GM23338 (cell line): ENCODE measurements around the gene PTPN6. TPM values are rescaled to one million over a fixed set of nuclear protein-coding genes. Genes with fewer than 3 reads are reported as not detected.

ENCODE experiments used
- ATAC-seq: fragments of 200-7000 bp; cut with Tn5 transposase; 3 replicates; pipeline ENCODE4 v1.9.1; 2020
- DNase-seq: peaks from one replicate; pipeline ENCODE4 v3.0.0-alpha.2; 2015; ENCODE audit warnings: low spot score
- H2AFZ ChIP-seq: fragments of 200-600 bp; sonication (generic); 2 replicates; pipeline ENCODE4 v1.8.0; 2016; ENCODE audit warnings: antibody characterized with exemption, mild to moderate bottlenecking, moderate library complexity
- H3F3A ChIP-seq: fragments of 200-600 bp; sonication (generic); replicated peaks from 2 replicates; pipeline ENCODE4 v1.8.0; 2017; ENCODE audit warnings: antibody characterized with exemption, mixed run types, low read depth
- H3K27ac ChIP-seq: fragments of 200-600 bp; sonication (generic); 2 replicates; pipeline ENCODE4 v1.6.1; 2016; ENCODE audit warnings: low read depth
- H3K27me3 ChIP-seq: fragments of 200-600 bp; sonication (generic); 2 replicates; pipeline ENCODE4 v1.8.0; 2016; ENCODE audit warnings: mild to moderate bottlenecking, mixed run types, moderate library complexity; ENCODE audit not compliant: insufficient read depth
- H3K36me3 ChIP-seq: fragments of 200-600 bp; sonication (generic); 2 replicates; pipeline ENCODE4 v1.8.0; 2016; ENCODE audit warnings: mild to moderate bottlenecking; ENCODE audit not compliant: insufficient read depth
- H3K4me1 ChIP-seq: fragments of 200-600 bp; sonication (generic); 2 replicates; pipeline ENCODE4 v1.8.0; 2016; ENCODE audit warnings: mild to moderate bottlenecking, moderate library complexity; ENCODE audit not compliant: insufficient read depth
- H3K4me2 ChIP-seq: fragments of 200-600 bp; sonication (generic); 2 replicates; pipeline ENCODE4 v1.7.1; 2017; ENCODE audit warnings: mixed run types
- H3K4me3 ChIP-seq: fragments of 200-600 bp; sonication (generic); 2 replicates; pipeline ENCODE4 v1.6.1; 2016; ENCODE audit warnings: mixed run types
- H3K79me2 ChIP-seq: fragments of 200-600 bp; sonication (generic); replicated peaks from 2 replicates; pipeline ENCODE4 v1.8.0; 2017; ENCODE audit warnings: mild to moderate bottlenecking; ENCODE audit not compliant: insufficient read depth
- H3K9me2 ChIP-seq: fragments of 200-600 bp; sonication (generic); 2 replicates; pipeline ENCODE4 v1.8.0; 2017; ENCODE audit not compliant: insufficient read depth
- H4K20me1 ChIP-seq: fragments of 200-600 bp; sonication (generic); replicated peaks from 2 replicates; pipeline ENCODE4 v1.8.0; 2017; ENCODE audit warnings: mild to moderate bottlenecking; ENCODE audit not compliant: insufficient read depth
- H3K27ac Mint-ChIP-seq: 2 replicates; pipeline ENCODE4 v1.8.0; 2020; ENCODE audit warnings: inconsistent platforms, mild to moderate bottlenecking, moderate library complexity, mixed read lengths
- H3K27me3 Mint-ChIP-seq: 3 replicates; pipeline ENCODE4 v1.8.0; 2022; ENCODE audit warnings: low read depth, mild to moderate bottlenecking, moderate library complexity, mixed read lengths, inconsistent platforms; ENCODE audit not compliant: insufficient read depth, poor library complexity
- H3K36me3 Mint-ChIP-seq: 3 replicates; pipeline ENCODE4 v1.8.0; 2021; ENCODE audit warnings: low read depth, mild to moderate bottlenecking, inconsistent platforms, moderate library complexity, mixed read lengths
- H3K4me1 Mint-ChIP-seq: 3 replicates; pipeline ENCODE4 v1.8.0; 2020; ENCODE audit warnings: mild to moderate bottlenecking, inconsistent platforms, mixed read lengths
- H3K4me3 Mint-ChIP-seq: 3 replicates; pipeline ENCODE4 v1.8.0; 2021; ENCODE audit warnings: moderate library complexity, mild to moderate bottlenecking, inconsistent platforms, mixed read lengths
- H3K9me3 Mint-ChIP-seq: 3 replicates; pipeline ENCODE4 v1.8.0; 2020; ENCODE audit warnings: moderate library complexity, mild to moderate bottlenecking, inconsistent platforms, mixed read lengths
- CREB1 ChIP-seq: fragments of 250-450 bp; sonication (Bioruptor Pico); IDR thresholded peaks from 2 replicates; pipeline ENCODE4 v1.5.0; 2020; ENCODE audit warnings: low read depth, mild to moderate bottlenecking, moderate library complexity
- EZH2 ChIP-seq: fragments of 200-600 bp; sonication (generic); IDR thresholded peaks from one replicate; pipeline ENCODE4 v1.8.0; 2017; ENCODE audit warnings: antibody characterized with exemption, mild to moderate bottlenecking, low read depth; ENCODE audit not compliant: unreplicated experiment
- EZH2phosphoT487 ChIP-seq: fragments of 200-600 bp; sonication (generic); IDR thresholded peaks from one replicate; pipeline ENCODE4 v1.8.1; 2018; ENCODE audit warnings: antibody characterized with exemption; ENCODE audit not compliant: unreplicated experiment
- JUNB ChIP-seq: IDR thresholded peaks from one replicate; pipeline ENCODE4 v1.6.1; 2016; ENCODE audit warnings: antibody characterized with exemption; ENCODE audit not compliant: unreplicated experiment
- NANOG ChIP-seq: IDR thresholded peaks from 2 replicates; pipeline ENCODE4 v1.6.1; 2016; ENCODE audit warnings: antibody characterized with exemption, borderline replicate concordance
- STAT1 ChIP-seq: IDR thresholded peaks from one replicate; pipeline ENCODE4 v1.6.1; 2016; ENCODE audit warnings: antibody characterized with exemption; ENCODE audit not compliant: unreplicated experiment
- ZNF114 ChIP-seq: fragments of 250-450 bp; sonication (Bioruptor Pico); IDR thresholded peaks from 2 replicates; pipeline ENCODE4 v1.5.0; 2020; ENCODE audit warnings: mild to moderate bottlenecking, moderate library complexity
- ZNF331 ChIP-seq: fragments of 250-450 bp; sonication (Bioruptor Pico); IDR thresholded peaks from 2 replicates; pipeline ENCODE4 v1.5.0; 2020; ENCODE audit warnings: low read depth, mild to moderate bottlenecking, moderate library complexity
- polyA plus RNA-seq: library from polyadenylated mRNA; unstranded; fragments of >200 nt; fragmentation: Nextera tagmentation; extraction: Ambion mirVana; gene quantifications from 2 replicates; pipeline ENCODE4 v1.2.1, GENCODE V29; 2016
- total RNA-seq: library from RNA; depleted of rRNA; stranded (reverse); fragments of >200 nt; shearing (Covaris generic); gene quantifications from 2 replicates; pipeline ENCODE4 v1.2.3, GENCODE V29; 2014
- TF ChIP-seq, protein P1 (sequence below): fragments of 250-450 bp; sonication (Bioruptor Pico); IDR thresholded peaks from 2 replicates; pipeline ENCODE4 v1.5.0; 2020; ENCODE audit warnings: mild to moderate bottlenecking, moderate library complexity
- TF ChIP-seq, protein P2 (sequence below), 2 experiments: fragments of 200-600 bp in 1 of 2; sonication (generic) in 1 of 2; conservative IDR thresholded peaks; 2 replicates each; pipeline versions ENCODE4 v1.5.1 to v1.6.1; 2016 to 2017; ENCODE audit warnings: antibody characterized with exemption in 2 of 2, low read depth in 2 of 2, mild to moderate bottlenecking in 2 of 2, moderate library complexity in 1 of 2
- TF ChIP-seq, protein P3 (sequence below): IDR thresholded peaks from 2 replicates; pipeline ENCODE4 v1.6.1; 2016; ENCODE audit warnings: antibody characterized with exemption

Gene PTPN6
- total and polyA plus RNA-seq, 2 experiments from 2014 or later = 25.3 to 35.4 TPM

DNA sequence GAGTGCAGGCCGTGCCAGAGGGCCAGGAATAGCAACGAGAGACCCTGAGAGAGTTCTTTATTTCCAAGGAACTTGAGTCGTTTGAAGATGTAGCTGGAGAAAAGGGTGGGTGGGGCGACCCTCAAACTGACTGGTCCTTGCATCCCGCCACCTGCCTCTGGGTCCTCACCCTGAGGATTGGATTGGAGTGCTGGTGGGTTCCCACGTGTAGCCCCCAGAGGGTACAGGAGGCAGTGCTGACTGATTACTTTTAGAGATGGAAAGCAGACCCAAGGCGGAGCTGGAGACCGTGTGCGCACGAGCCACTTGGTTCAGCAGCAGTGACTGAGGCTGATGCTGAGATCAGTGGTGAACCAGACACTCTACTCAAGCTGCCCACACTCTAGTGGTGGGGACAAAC lies 26.5 kb downstream of the PTPN6 start (continued):
- TF ChIP-seq, protein P1, sequence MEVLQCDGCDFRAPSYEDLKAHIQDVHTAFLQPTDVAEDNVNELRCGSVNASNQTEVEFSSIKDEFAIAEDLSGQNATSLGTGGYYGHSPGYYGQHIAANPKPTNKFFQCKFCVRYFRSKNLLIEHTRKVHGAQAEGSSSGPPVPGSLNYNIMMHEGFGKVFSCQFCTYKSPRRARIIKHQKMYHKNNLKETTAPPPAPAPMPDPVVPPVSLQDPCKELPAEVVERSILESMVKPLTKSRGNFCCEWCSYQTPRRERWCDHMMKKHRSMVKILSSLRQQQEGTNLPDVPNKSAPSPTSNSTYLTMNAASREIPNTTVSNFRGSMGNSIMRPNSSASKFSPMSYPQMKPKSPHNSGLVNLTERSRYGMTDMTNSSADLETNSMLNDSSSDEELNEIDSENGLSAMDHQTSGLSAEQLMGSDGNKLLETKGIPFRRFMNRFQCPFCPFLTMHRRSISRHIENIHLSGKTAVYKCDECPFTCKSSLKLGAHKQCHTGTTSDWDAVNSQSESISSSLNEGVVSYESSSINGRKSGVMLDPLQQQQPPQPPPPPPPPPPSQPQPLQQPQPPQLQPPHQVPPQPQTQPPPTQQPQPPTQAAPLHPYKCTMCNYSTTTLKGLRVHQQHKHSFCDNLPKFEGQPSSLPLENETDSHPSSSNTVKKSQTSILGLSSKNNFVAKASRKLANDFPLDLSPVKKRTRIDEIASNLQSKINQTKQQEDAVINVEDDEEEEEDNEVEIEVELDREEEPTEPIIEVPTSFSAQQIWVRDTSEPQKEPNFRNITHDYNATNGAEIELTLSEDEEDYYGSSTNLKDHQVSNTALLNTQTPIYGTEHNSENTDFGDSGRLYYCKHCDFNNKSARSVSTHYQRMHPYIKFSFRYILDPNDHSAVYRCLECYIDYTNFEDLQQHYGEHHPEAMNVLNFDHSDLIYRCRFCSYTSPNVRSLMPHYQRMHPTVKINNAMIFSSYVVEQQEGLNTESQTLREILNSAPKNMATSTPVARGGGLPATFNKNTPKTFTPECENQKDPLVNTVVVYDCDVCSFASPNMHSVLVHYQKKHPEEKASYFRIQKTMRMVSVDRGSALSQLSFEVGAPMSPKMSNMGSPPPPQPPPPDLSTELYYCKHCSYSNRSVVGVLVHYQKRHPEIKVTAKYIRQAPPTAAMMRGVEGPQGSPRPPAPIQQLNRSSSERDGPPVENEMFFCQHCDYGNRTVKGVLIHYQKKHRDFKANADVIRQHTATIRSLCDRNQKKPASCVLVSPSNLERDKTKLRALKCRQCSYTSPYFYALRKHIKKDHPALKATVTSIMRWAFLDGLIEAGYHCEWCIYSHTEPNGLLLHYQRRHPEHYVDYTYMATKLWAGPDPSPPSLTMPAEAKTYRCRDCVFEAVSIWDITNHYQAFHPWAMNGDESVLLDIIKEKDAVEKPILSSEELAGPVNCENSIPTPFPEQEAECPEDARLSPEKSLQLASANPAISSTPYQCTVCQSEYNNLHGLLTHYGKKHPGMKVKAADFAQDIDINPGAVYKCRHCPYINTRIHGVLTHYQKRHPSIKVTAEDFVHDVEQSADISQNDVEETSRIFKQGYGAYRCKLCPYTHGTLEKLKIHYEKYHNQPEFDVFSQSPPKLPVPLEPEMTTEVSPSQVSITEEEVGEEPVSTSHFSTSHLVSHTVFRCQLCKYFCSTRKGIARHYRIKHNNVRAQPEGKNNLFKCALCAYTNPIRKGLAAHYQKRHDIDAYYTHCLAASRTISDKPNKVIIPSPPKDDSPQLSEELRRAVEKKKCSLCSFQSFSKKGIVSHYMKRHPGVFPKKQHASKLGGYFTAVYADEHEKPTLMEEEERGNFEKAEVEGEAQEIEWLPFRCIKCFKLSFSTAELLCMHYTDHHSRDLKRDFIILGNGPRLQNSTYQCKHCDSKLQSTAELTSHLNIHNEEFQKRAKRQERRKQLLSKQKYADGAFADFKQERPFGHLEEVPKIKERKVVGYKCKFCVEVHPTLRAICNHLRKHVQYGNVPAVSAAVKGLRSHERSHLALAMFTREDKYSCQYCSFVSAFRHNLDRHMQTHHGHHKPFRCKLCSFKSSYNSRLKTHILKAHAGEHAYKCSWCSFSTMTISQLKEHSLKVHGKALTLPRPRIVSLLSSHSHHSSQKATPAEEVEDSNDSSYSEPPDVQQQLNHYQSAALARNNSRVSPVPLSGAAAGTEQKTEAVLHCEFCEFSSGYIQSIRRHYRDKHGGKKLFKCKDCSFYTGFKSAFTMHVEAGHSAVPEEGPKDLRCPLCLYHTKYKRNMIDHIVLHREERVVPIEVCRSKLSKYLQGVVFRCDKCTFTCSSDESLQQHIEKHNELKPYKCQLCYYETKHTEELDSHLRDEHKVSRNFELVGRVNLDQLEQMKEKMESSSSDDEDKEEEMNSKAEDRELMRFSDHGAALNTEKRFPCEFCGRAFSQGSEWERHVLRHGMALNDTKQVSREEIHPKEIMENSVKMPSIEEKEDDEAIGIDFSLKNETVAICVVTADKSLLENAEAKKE = no peak
- TF ChIP-seq, protein P2, sequence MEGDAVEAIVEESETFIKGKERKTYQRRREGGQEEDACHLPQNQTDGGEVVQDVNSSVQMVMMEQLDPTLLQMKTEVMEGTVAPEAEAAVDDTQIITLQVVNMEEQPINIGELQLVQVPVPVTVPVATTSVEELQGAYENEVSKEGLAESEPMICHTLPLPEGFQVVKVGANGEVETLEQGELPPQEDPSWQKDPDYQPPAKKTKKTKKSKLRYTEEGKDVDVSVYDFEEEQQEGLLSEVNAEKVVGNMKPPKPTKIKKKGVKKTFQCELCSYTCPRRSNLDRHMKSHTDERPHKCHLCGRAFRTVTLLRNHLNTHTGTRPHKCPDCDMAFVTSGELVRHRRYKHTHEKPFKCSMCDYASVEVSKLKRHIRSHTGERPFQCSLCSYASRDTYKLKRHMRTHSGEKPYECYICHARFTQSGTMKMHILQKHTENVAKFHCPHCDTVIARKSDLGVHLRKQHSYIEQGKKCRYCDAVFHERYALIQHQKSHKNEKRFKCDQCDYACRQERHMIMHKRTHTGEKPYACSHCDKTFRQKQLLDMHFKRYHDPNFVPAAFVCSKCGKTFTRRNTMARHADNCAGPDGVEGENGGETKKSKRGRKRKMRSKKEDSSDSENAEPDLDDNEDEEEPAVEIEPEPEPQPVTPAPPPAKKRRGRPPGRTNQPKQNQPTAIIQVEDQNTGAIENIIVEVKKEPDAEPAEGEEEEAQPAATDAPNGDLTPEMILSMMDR (conservative IDR thresholded peaks at IDR 0.05; ENCODE audit: low read depth in 2 of 2) = no peak
- TF ChIP-seq EZH2phosphoT487 (no peak), ZNF114 (CRISPR knock-in tag) (no peak), JUNB (no peak)
- TF ChIP-seq, protein P3, sequence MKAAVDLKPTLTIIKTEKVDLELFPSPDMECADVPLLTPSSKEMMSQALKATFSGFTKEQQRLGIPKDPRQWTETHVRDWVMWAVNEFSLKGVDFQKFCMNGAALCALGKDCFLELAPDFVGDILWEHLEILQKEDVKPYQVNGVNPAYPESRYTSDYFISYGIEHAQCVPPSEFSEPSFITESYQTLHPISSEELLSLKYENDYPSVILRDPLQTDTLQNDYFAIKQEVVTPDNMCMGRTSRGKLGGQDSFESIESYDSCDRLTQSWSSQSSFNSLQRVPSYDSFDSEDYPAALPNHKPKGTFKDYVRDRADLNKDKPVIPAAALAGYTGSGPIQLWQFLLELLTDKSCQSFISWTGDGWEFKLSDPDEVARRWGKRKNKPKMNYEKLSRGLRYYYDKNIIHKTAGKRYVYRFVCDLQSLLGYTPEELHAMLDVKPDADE = no peak

DNA sequence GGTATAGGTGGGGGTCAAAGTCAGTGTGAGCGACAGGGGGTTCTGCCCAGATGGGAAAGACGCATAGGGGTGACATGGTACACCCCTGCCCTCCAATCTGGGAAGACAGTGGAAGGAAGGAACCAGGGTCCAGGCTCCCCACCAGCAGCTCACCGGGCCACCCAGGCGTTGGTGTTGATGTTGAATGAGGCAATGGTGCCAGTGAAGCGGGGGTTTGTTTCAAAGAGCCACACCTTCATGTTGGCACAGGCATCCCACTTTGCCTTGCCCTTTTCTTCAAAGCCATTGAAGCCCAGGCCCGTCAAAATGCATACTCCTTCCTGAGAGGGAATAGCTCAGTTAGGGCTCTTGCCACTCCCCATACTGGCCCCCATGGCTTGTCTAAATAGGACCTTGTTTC lies 27.0 kb downstream of the PTPN6 start:
- H3K4me3 ChIP-seq = no peak overlapping the region
- no peak overlapping the region for H2AFZ ChIP-seq
- peaks cover 22% of the 10 kb centered on the region for H3K4me1 Mint-ChIP-seq
- no peak for TF ChIP-seq NANOG
- TF ChIP-seq ZNF114 (CRISPR knock-in tag) = no peak
- TF ChIP-seq ZNF331 = no peak
- TF ChIP-seq STAT1 = no peak
- no peak for TF ChIP-seq EZH2phosphoT487
- no peak for TF ChIP-seq CREB1
- TF ChIP-seq EZH2 = no peak
- H3K36me3 ChIP-seq = peaks cover 30% of the 10 kb centered on the region
- H3K4me2 ChIP-seq = no peak overlapping the region
- H3K36me3 Mint-ChIP-seq = peaks cover 86% of the 10 kb centered on the region
- peaks cover 11% of the 10 kb centered on the region for H3K27me3 Mint-ChIP-seq
- DNase-seq (no peak), ATAC-seq (no peak)
- no peaks in the 10 kb centered on the region for H3K9me2 ChIP-seq
- no peaks in the 10 kb centered on the region for H3K9me3 Mint-ChIP-seq
- peaks cover 17% of the 10 kb centered on the region for H4K20me1 ChIP-seq
- peaks cover 4% of the 10 kb centered on the region; the same call in 1 of the 2 replicates for H3K79me2 ChIP-seq
- peak overlapping the region; percentile 64; the same call in 1 of the 2 replicates for H3K27ac Mint-ChIP-seq
- peaks cover 34% of the 10 kb centered on the region for H3F3A ChIP-seq
- H3K27me3 ChIP-seq = no peaks in the 10 kb centered on the region
- no peaks in the 10 kb centered on the region; the same call in 1 of the 2 replicates for H3K4me1 ChIP-seq
- no peak overlapping the region for H3K4me3 Mint-ChIP-seq
- H3K27ac ChIP-seq = peak overlapping the region; percentile 80
